Skeletal muscle satellite cell (primary cell): Measurements from ENCODE around the gene OTUD3.
"Not testable (repeated sequence)": the region's sequence is repeated elsewhere in the genome, so short reads cannot be mapped to it uniquely, and the experiment has no call there.

ENCODE experiments used
- H3K27me3 ChIP-seq: 2 replicates; pipeline ENCODE4 v1.7.0; 2013; ENCODE audit warnings: low read length; ENCODE audit not compliant: control insufficient read depth, insufficient read depth
- H3K36me3 ChIP-seq: 2 replicates; pipeline ENCODE4 v1.7.0; 2013; ENCODE audit warnings: mild to moderate bottlenecking, control low read depth, low read length; ENCODE audit not compliant: insufficient read depth
- H3K4me1 ChIP-seq: 2 replicates; pipeline ENCODE4 v1.7.0; 2013; ENCODE audit warnings: low read length; ENCODE audit not compliant: control insufficient read depth, insufficient read depth
- H3K4me2 ChIP-seq: 2 replicates; pipeline ENCODE4 v1.7.0; 2013; ENCODE audit warnings: mild to moderate bottlenecking, low read length
- H3K4me3 ChIP-seq: 2 replicates; pipeline ENCODE4 v1.7.0; 2013; ENCODE audit warnings: low read length
- H3K9ac ChIP-seq: 2 replicates; pipeline ENCODE4 v1.7.0; 2013; ENCODE audit warnings: mild to moderate bottlenecking, low read depth, low read length, moderate library complexity
- H3K9me3 ChIP-seq: replicated peaks from 2 replicates; pipeline ENCODE4 v1.7.0; 2013; ENCODE audit warnings: mild to moderate bottlenecking, control low read depth, low read length

Gene OTUD3

GRCh38 chr1:19854866-19855265, 27.3 kb upstream of the OTUD3 start:
- H3K27me3 ChIP-seq, result no peaks in the 10 kb centered on the region

GRCh38 chr1:19858893-19859292, 23.3 kb upstream of the OTUD3 start:
- H3K4me1 ChIP-seq, result peaks cover 17% of the 10 kb centered on the region
- no peaks in the 10 kb centered on the region for H3K27me3 ChIP-seq
- no peak overlapping the region for H3K9ac ChIP-seq
- no peaks in the 10 kb centered on the region for H3K36me3 ChIP-seq
- H3K9me3 ChIP-seq, result no peaks in the 10 kb centered on the region
- no peak overlapping the region for H3K4me3 ChIP-seq
- no peak overlapping the region for H3K4me2 ChIP-seq

More at GRCh38 chr1:19854866-19855265, 27.3 kb upstream of the OTUD3 start:
- H3K4me3 ChIP-seq, result no peak overlapping the region
- no peaks in the 10 kb centered on the region for H3K9me3 ChIP-seq
- H3K4me2 ChIP-seq, result no peak overlapping the region
- no peaks in the 10 kb centered on the region for H3K36me3 ChIP-seq
- H3K9ac ChIP-seq, result no peak overlapping the region
- no peaks in the 10 kb centered on the region for H3K4me1 ChIP-seq

DNA sequence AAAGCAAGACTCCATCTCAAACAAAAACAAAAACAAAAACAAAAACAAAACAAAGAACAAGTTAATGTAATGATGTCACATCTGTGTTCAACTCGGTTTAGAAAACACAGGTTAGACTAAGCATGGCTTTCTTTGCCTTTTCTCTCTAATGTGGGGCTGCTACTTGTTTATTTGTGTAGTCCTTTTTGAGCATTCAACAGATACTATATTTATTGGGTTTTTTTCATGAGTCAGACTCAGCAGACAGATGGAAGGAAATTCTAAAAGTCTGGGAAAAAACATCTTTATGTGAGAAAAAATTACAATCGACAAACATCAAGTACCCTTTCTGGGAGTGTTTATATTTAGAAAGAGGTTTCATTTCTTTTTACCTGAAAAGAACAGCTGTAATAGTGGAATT, 22.3 kb upstream of the OTUD3 start:
- Histone ChIP-seq H3K4me3 (no peak overlapping the region), H3K9me3 (no peaks in the 10 kb centered on the region), H3K36me3 (no peaks in the 10 kb centered on the region), H3K27me3 (no peaks in the 10 kb centered on the region), H3K4me2 (no peak overlapping the region), H3K4me1 (peaks cover 20% of the 10 kb centered on the region), H3K9ac (no peak overlapping the region)

DNA sequence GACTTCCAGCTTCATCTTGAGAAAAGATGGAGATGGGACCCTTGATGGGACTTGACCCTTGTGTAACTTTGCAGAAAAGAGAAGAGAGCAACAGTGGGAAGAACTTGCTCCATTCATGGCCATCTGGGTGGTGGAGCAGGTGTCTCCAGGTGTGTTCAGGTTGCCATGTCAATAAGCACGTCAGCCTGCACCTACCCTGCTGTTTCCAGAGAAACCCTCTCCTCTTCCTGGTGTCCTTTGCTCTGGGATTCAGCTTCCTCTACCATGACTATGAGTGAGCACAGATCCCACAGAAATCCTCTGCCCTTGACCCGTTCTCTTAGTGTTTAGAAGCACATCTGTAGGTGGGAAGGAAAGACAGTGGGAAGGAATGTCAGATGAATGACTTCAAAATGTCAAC, 21.8 kb upstream of the OTUD3 start:
- H3K36me3 ChIP-seq, result no peaks in the 10 kb centered on the region
- H3K27me3 ChIP-seq, result no peaks in the 10 kb centered on the region
- H3K9ac ChIP-seq, result no peak overlapping the region
- H3K4me3 ChIP-seq, result no peak overlapping the region
- no peaks in the 10 kb centered on the region for H3K9me3 ChIP-seq
- H3K4me2 ChIP-seq, result no peak overlapping the region
- peaks cover 20% of the 10 kb centered on the region for H3K4me1 ChIP-seq

- Histone ChIP-seq H3K4me1 (peaks cover 20% of the 10 kb centered on the region), H3K9ac (no peak overlapping the region), H3K4me2 (no peak overlapping the region), H3K9me3 (no peaks in the 10 kb centered on the region), H3K36me3 (no peaks in the 10 kb centered on the region), H3K27me3 (no peaks in the 10 kb centered on the region), H3K4me3 (no peak overlapping the region)
Measured at GRCh38 chr1:19861034-19861433, 21.2 kb upstream of the OTUD3 start.

- Histone ChIP-seq H3K9me3 (no peaks in the 10 kb centered on the region), H3K9ac (no peak overlapping the region), H3K4me3 (no peak overlapping the region), H3K4me1 (peaks cover 30% of the 10 kb centered on the region), H3K27me3 (no peaks in the 10 kb centered on the region), H3K36me3 (no peaks in the 10 kb centered on the region), H3K4me2 (no peak overlapping the region)
Measured at GRCh38 chr1:19861842-19862530, 20.2 kb upstream of the OTUD3 start.

- no peaks in the 10 kb centered on the region for H3K36me3 ChIP-seq
- no peaks in the 10 kb centered on the region for H3K27me3 ChIP-seq
- no peaks in the 10 kb centered on the region for H3K9me3 ChIP-seq
- peaks cover 32% of the 10 kb centered on the region for H3K4me1 ChIP-seq
- no peak overlapping the region for H3K4me3 ChIP-seq
- no peak overlapping the region for H3K9ac ChIP-seq
- H3K4me2 ChIP-seq, result no peak overlapping the region
Measured at GRCh38 chr1:19862944-19863343, 19.3 kb upstream of the OTUD3 start.

- H3K4me3 ChIP-seq, result no peak overlapping the region
- H3K4me1 ChIP-seq, result peaks cover 37% of the 10 kb centered on the region
- no peaks in the 10 kb centered on the region for H3K36me3 ChIP-seq
- no peak overlapping the region for H3K4me2 ChIP-seq
- H3K9me3 ChIP-seq, result no peaks in the 10 kb centered on the region
- H3K27me3 ChIP-seq, result no peaks in the 10 kb centered on the region
- no peak overlapping the region for H3K9ac ChIP-seq
Measured at GRCh38 chr1:19864570-19865160, 17.5 kb upstream of the OTUD3 start.

GRCh38 chr1:19866029-19866428, 16.2 kb upstream of the OTUD3 start:
- Histone ChIP-seq H3K4me1 (peaks cover 32% of the 10 kb centered on the region), H3K4me2 (no peak overlapping the region), H3K9me3 (no peaks in the 10 kb centered on the region), H3K27me3 (no peaks in the 10 kb centered on the region), H3K4me3 (no peak overlapping the region), H3K9ac (no peak overlapping the region), H3K36me3 (no peaks in the 10 kb centered on the region)

DNA sequence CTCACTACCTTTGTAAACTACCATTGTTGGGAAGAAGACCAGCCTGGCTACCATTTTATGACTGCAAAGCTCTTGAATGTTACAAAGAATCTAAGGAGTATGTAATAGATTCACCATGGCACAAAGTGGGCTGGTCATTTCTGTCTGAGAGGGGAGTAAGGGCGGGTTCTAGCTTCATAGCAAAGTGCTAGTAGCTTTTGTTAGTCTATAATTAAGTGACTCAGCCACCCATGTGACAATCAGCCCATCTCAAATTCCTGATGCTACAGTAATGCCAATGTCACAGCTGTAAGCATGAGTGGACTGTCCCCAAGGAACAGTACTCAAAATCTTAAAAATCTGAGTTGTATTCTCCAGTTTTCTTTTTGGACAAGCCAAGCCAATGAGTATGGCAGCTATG, 15.4 kb upstream of the OTUD3 start:
- Histone ChIP-seq H3K36me3 (no peaks in the 10 kb centered on the region), H3K4me1 (peaks cover 26% of the 10 kb centered on the region), H3K4me3 (no peak overlapping the region), H3K9me3 (no peaks in the 10 kb centered on the region), H3K9ac (no peak overlapping the region), H3K27me3 (no peaks in the 10 kb centered on the region), H3K4me2 (no peak overlapping the region)

- H3K9ac ChIP-seq, H3K27me3 ChIP-seq, H3K4me3 ChIP-seq, H3K4me2 ChIP-seq, H3K36me3 ChIP-seq, H3K9me3 ChIP-seq: not testable (repeated sequence)
- peaks cover 26% of the 10 kb centered on the region for H3K4me1 ChIP-seq
Measured at GRCh38 chr1:19868575-19868974, 13.6 kb upstream of the OTUD3 start.

- not testable (repeated sequence) for H3K36me3 ChIP-seq, H3K4me2 ChIP-seq, H3K9me3 ChIP-seq, H3K9ac ChIP-seq, H3K4me3 ChIP-seq, H3K27me3 ChIP-seq
- H3K4me1 ChIP-seq, result peaks cover 19% of the 10 kb centered on the region
Measured at GRCh38 chr1:19869453-19869852, 12.7 kb upstream of the OTUD3 start.
